GM19099 (cell line): ENCODE data around the gene PLD3.

ENCODE experiments used
- POLR2A ChIP-seq: IDR thresholded peaks from 3 replicates; pipeline ENCODE4 v1.6.1; 2011; ENCODE audit warnings: low read depth; ENCODE audit not compliant: insufficient read length; ENCODE audit errors: extremely low read depth

The PLD3 gene

DNA sequence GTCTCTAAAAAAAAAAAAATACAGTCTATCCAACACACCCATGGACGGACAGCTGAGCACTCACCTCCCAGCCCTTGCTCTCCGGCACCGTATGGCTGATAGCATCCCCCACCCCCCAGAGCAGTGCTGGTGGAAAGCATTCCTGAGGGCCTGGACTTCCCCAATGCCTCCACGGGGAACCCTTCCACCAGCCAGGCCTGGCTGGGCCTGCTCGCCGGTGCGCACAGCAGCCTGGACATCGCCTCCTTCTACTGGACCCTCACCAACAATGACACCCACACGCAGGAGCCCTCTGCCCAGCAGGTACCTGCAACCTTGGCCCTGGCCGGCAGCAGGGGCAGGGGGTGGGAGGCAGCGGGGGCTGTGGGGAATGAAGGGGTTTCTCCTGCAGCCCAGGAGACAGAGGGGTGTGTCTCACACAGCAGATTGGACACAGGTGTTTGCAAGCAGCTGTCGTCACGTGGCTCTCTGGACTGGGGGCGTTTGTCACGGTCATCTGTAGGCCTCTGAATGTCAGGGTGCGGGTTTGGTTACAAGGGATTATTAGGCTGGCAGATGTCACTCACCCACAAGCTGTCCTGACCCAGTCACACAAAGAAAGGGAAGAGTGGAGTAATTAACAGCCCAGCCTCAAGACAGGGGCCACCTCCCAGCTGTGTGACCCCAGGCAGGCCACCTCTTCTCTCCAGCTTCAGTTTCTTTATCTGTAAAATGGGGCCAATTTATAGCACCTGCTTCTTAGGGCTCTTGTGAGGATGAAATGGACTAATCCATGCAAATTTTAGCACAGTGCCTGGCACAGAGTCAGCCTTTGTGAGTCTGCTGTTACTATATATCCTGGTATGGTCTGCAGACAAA is 19.3 kb downstream of the PLD3 start:
- TF ChIP-seq POLR2A, result no peak

DNA sequence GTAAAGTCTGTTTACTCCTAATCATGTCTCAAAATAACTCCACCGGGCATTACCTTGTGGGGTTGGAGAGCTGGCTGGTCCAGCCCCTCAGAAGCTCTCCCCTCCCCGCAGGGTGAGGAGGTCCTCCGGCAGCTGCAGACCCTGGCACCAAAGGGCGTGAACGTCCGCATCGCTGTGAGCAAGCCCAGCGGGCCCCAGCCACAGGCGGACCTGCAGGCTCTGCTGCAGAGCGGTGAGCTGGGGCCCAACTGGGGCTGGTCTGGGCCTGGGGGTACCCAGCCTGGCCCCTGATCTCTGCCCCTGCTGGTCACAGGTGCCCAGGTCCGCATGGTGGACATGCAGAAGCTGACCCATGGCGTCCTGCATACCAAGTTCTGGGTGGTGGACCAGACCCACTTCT is 21.3 kb downstream of the PLD3 start:
- no peak for TF ChIP-seq POLR2A

DNA sequence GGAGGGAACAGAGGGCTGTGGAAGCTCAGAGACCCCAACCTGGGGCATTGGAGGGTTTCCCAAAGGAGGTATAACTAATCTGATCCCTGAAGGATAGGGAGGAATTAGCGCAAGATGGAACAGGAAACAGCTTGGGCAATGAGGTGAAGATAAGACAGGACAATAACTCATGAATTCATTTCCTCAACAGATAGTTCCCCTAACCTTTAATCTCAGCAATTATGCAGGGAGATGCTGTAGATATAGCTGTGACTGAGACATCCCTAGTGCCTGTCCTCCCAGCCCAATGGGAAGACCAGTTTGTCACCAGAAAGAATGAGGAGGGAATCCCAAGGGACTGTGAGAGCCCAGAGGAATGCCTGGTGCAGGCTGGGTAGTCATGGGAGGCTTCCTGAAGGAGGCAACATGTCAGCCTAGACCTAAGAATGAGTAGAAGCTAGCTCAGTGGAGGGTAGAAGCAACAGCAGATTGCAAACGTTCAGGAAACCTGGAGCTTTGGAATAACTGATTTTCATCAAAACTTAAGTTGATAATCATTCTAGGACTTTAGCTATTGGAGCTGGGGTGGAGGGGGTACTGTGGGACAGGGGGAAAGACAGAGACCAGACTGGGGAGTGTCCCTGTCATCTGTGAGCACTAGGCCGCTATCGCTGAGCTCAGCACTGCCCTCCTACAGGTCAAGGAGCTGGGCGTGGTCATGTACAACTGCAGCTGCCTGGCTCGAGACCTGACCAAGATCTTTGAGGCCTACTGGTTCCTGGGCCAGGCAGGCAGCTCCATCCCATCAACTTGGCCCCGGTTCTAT is 22.7 kb downstream of the PLD3 start:
- no peak for TF ChIP-seq POLR2A

DNA sequence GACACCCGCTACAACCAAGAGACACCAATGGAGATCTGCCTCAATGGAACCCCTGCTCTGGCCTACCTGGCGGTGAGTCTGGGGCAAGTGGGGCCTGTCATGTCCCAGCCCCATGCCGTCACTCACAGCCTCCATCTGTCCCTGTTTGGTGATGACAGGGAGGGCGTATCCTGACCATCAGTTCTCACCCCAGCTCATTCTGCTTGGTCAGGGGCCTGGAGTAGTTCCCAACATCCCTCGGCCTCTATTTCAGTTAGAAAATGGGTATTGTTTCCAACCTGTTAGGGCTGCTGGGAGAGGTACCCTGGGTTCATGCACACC is 23.3 kb downstream of the PLD3 start:
- TF ChIP-seq POLR2A, result no peak

DNA sequence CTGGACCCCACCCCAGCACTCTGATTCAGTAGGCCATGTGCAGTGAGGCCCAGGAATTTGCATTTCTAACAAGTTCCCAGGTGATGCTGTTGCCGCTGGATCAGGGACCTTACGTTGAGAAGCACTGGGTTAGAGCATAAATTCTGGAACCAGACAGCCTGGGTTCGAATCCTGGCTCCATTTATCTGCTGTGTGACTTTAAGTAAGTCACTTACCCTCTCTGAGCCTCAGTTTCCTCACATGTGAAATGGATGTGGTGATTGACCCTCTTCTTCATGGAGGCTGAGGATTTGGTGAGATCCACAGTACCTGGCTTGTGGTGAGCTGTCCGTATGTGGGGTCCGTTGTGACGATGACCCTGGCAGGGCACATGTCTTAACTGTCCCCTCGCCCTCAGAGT is 25.6 kb downstream of the PLD3 start:
- no peak for TF ChIP-seq POLR2A

DNA sequence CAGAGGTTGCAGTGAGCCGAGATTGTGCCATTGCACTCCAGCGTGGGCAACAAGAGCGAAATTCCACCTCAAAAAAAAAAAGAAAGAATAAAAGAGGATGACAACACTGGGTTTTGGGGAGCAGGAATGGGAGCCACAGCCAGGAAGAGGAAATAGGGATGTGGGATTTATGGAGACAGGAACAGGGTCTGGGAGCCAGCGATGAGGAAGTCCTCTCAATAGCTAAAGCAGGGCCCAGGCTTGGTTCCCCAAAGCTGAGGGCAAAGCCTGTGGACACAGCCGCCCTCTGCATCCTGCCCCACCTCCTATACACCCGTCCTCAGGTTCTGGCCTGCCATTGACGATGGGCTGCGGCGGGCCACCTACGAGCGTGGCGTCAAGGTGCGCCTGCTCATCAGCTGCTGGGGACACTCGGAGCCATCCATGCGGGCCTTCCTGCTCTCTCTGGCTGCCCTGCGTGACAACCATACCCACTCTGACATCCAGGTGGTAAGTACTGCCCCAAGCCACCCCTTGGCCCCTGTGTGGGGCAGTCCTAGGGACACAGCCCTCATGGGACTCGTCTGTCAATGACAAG is 27.9 kb downstream of the PLD3 start:
- TF ChIP-seq POLR2A, result no peak

DNA sequence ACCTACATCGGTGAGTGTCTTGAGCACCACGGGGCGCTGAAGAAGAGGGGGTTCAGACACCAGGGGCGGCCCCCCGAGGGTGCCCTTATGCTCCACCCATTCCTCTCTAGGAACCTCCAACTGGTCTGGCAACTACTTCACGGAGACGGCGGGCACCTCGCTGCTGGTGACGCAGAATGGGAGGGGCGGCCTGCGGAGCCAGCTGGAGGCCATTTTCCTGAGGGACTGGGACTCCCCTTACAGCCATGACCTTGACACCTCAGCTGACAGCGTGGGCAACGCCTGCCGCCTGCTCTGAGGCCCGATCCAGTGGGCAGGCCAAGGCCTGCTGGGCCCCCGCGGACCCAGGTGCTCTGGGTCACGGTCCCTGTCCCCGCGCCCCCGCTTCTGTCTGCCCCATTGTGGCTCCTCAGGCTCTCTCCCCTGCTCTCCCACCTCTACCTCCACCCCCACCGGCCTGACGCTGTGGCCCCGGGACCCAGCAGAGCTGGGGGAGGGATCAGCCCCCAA is 29.4 kb downstream of the PLD3 start:
- TF ChIP-seq POLR2A, result no peak

DNA sequence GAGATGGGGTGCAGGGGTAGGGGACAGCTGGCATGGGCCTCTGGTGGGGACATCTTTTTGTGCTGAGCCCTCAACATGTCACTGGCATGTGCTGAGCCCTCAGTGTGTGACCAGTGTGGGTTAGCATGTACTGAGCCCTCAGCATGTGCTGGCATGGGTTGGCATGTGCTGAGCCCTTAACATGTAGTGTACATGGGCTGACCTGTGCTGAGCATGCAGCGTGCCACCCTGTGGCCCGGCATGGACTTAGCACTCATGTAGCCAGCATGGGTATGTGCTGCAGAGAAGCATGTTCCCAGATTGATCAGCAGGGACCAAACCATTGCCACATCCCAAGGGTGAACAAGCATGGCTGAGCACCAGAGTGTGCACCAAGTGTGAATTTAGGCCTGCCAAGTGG is 30.0 kb downstream of the PLD3 start:
- no peak for TF ChIP-seq POLR2A

DNA sequence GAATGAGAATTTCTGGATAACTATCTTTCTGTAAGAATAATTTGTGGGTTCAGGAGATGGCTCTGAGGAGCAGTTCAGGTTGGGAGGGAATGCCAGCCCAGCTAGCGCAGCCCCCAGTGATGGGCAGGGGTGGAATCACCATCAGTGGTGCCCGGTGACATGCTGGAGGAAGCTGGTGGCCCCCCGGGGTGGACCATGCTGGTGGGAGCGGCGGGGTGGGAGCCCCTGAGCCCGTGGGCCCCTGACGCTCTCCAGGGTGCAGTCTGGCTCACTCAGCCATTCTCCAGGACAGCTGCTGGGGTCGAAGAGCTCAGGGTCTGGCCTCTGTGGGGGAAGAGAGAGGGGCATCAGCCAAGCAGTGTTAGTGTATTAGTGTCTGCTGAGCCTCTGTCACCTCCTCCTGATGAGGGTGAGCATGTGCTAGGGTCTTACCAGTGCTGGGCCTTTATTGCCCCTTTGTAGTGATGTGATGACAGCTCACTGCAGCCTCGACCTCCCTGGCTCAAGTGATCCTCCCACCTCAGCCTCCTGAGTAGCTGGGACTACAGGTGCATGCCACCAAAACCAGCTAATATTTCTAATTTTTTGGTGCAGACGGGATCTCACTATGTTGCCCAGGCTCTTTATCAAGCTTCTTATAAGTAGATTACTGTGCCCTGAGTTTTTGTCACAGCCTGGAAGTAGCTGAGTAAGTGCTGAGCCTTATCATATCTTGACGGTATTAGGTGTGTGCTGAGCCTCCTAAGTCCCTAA is 31.1 kb downstream of the PLD3 start:
- no peak for TF ChIP-seq POLR2A

DNA sequence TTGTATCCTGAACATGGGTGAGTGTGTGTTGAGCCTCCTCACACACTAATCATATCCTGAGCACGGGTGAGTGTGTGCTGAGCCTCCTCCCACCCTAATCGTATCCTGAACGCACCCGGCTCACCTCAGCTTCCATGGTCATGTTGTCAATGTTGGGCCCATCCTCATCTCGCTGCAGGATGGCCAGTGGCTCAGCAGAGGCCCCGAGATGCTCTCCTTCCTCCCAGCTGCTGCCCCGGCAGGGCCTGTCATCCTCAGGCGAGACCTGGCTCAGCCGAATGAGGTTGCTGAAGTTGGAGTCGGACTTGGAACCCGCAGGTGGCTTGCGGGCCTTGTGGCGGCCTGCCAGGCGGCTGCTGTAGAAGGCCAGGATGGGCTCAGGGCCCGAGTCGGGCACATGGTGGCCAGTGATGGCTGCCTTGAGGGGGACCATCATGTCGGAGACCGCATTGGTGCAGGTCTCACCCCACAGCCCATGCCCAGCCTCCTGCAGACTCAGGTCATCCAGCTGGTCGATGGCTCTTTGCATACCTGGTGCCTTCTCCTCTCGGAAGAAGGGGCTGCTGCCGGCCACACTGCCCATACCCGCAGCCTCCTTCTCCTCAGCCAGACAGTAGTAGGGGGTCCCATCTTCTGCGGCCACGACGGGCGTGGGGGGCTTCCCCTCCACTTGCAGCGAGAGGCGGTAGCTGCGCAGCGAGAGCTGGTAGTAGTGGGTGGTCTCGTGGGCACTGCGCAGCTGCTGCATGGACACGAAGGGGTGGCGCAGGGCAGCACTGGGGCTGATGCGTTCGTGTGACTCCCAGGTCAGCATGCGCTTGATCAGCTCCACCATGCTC is 31.9 kb downstream of the PLD3 start:
- no peak for TF ChIP-seq POLR2A

DNA sequence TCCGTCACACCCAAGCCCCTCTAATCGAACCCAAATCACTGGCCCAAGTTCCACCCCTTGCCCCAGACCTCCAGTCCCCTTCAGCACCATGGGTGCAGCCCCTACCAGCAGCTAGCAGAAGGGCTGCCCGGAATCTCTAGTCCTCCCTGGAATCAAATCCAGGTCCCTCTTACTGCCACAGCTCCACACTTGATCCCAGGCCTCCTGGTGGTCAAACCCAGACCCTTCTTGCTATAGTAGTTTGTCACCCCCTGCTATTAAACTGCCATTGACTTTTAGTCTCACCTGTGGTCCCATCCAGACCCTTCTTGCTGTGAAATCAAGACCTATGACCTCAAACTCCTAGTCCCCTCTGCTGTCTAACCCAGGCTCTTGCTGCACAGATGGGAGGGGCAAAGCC is 32.8 kb downstream of the PLD3 start:
- no peak for TF ChIP-seq POLR2A

DNA sequence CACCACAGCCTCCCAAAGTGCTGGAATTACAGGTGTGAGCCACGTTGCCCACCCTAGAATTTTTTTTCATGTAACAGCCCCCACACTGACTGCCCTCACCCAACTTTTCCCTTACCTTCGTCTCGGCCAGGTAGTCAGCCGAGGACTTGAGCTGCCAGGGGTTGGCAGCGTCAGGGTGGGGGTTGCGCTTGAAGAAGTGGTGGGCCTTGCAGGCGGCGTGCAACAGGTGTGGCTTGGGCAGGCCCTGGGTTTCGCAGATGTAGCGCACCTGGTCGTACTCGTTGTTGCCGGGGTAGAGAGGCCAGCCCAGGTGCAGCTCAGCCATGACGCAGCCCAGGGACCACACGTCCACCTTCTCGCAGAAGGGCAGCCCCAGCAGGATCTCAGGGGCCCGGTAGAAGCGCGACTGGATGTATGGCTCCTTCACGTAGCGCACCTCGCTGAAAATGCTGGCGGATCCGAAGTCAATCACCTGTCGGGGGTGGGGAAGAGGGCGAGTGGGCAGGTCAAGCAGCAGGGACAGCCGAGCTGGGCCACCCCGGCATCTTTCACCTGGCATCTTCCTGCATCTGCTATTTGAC is 35.3 kb downstream of the PLD3 start:
- no peak for TF ChIP-seq POLR2A

DNA sequence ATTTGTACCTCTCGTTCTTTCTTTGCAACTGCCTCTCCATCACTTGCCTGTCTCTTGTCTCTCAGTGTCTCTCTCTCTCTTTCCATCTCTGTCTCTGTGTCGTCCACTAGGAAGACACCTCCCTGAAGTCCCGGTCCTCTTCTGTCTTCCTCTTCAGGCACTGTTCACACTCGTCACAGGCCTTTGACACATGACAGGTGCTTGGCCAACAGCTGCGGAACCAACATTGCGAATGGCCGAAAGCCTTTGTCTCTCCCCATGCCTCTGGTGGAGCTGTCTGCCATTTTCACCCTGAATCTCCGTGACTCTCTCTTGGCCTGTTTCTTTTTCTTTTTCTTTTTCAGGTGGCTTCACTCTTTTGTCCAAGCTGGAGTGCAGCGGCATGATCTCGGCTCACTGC is 38.7 kb downstream of the PLD3 start:
- TF ChIP-seq POLR2A, result no peak

DNA sequence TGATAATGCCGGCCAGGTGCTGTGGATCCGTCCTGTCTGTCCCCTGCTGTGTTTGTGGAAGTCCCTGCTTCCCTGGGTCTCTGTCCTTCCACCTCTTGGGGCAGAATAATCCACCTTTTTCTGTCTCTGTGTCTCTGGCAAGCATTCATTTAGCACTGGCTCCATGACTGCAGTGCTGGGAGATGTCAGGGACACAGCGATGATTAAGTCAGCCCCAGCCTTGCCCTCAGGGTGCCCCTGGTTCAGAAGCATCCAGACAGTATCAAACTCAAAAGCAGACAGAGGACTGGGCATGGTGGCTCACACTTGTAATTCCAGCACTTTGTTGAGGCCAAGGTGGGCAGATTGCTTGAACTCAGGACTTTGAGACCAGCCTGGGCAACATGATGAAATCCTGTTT is 40.0 kb downstream of the PLD3 start:
- TF ChIP-seq POLR2A, result no peak
